SU-DHL-6 (cell line): ENCODE measurements around the gene GRXCR1.

Experiments used
- H2AFZ ChIP-seq: fragments of 200-600 bp; sonication (generic); 2 replicates; pipeline ENCODE4 v1.6.1; 2014; ENCODE audit warnings: low read depth, mild to moderate bottlenecking, moderate library complexity, mixed read lengths, antibody characterized with exemption, low read length; ENCODE audit not compliant: severe bottlenecking
- H3F3A ChIP-seq: fragments of 200-600 bp; shearing (Covaris generic); 2 replicates; pipeline ENCODE4 v1.6.0; 2016; ENCODE audit warnings: antibody characterized with exemption, mild to moderate bottlenecking; ENCODE audit not compliant: insufficient read depth
- H3K27ac ChIP-seq: fragments of 200-600 bp; sonication (generic); 2 replicates; pipeline ENCODE4 v1.5.1; 2016; ENCODE audit warnings: low read depth, mild to moderate bottlenecking, low read length, moderate library complexity, mixed read lengths
- H3K27me3 ChIP-seq: fragments of 200-600 bp; sonication (generic), shearing (Covaris generic); 2 replicates; pipeline ENCODE4 v1.6.0; 2014; ENCODE audit warnings: mild to moderate bottlenecking, low read length
- H3K36me3 ChIP-seq: fragments of 200-600 bp; sonication (generic); 2 replicates; pipeline ENCODE4 v1.6.1; 2014; ENCODE audit warnings: mild to moderate bottlenecking, low read length, mixed read lengths
- H3K4me2 ChIP-seq: fragments of 300-600, 200-600 bp; shearing (Covaris generic), sonication (generic); 2 replicates; pipeline ENCODE4 v1.6.0; 2014; ENCODE audit warnings: low read length, low read depth, mild to moderate bottlenecking; ENCODE audit not compliant: poor library complexity, severe bottlenecking
- H3K4me3 ChIP-seq: fragments of 200-600 bp; sonication (generic); 2 replicates; pipeline ENCODE4 v1.5.1; 2014; ENCODE audit warnings: antibody characterized with exemption, low read length, mild to moderate bottlenecking, mixed read lengths; ENCODE audit not compliant: insufficient read depth, poor library complexity, severe bottlenecking
- H3K79me2 ChIP-seq: fragments of 200-600 bp; sonication (generic); 2 replicates; pipeline ENCODE4 v1.6.1; 2014; ENCODE audit warnings: mild to moderate bottlenecking, low read length, moderate library complexity; ENCODE audit not compliant: insufficient read depth
- H3K9ac ChIP-seq: fragments of 200-600 bp; sonication (generic); 2 replicates; pipeline ENCODE4 v1.7.0; 2014; ENCODE audit warnings: mild to moderate bottlenecking, low read length
- H3K9me2 ChIP-seq: fragments of 200-600 bp; sonication (generic); replicated peaks from 2 replicates; pipeline ENCODE4 v1.6.1; 2014; ENCODE audit warnings: low read length; ENCODE audit not compliant: insufficient read depth
- H3K9me3 ChIP-seq: fragments of 200-600 bp; sonication (generic); 2 replicates; pipeline ENCODE4 v1.6.1; 2014; ENCODE audit warnings: low read length, mixed read lengths; ENCODE audit not compliant: insufficient read depth
- H4K20me1 ChIP-seq: fragments of 200-600 bp; sonication (generic); 2 replicates; pipeline ENCODE4 v1.6.1; 2014; ENCODE audit warnings: low read depth, mild to moderate bottlenecking, antibody characterized with exemption, low read length, moderate library complexity, mixed read lengths
- CTCF ChIP-seq: fragments of 200-600 bp; sonication (generic); IDR thresholded peaks from one replicate; pipeline ENCODE4 v1.5.1; 2017; ENCODE audit warnings: antibody characterized with exemption, mild to moderate bottlenecking, low read length, moderate library complexity; ENCODE audit not compliant: insufficient read depth, poor library complexity, severe bottlenecking
- EZH2phosphoT487 ChIP-seq: fragments of 200-600 bp; sonication (generic), shearing (Covaris generic); conservative IDR thresholded peaks from 2 replicates; pipeline ENCODE4 v1.6.1; 2018; ENCODE audit warnings: mild to moderate bottlenecking, antibody characterized with exemption, low read length, moderate library complexity, mixed read lengths

The GRXCR1 gene

GRCh38 chr4:42892413-42892812 lies at the start of gene GRXCR1:
Gene GRXCR1 (plus strand): TSS chr4:42892713. CDS start chr4:42893267, 554 bp downstream.
- Histone ChIP-seq H3K79me2 (no peaks in the 10 kb centered on the region), H3K9ac (no peak within 1 kb of the TSS), H3K27me3 (no peaks in the 10 kb centered on the region), H3K9me3 (no peaks in the 10 kb centered on the region), H3K36me3 (no peaks in the 10 kb centered on the region), H3K4me2 (no peak within 1 kb of the TSS), H3F3A (no peaks in the 10 kb centered on the region), H3K27ac (no peak within 1 kb of the TSS), H3K9me2 (no peaks in the 10 kb centered on the region), H3K4me3 (no peak within 1 kb of the TSS), H4K20me1 (no peaks in the 10 kb centered on the region), H2AFZ (no peak within 1 kb of the TSS)
- TF ChIP-seq EZH2phosphoT487 (no peak), CTCF (no peak)

- H3K4me3 ChIP-seq: no peak overlapping the region
- no peak overlapping the region for H3K4me2 ChIP-seq
- H3K36me3 ChIP-seq: no peaks in the 10 kb centered on the region
- H3K27ac ChIP-seq: no peak overlapping the region
- H3K9me3 ChIP-seq: no peaks in the 10 kb centered on the region
- TF ChIP-seq CTCF: no peak
- TF ChIP-seq EZH2phosphoT487: no peak
- no peaks in the 10 kb centered on the region for H3K9me2 ChIP-seq
- H3K27me3 ChIP-seq: no peaks in the 10 kb centered on the region
- H3K79me2 ChIP-seq: no peaks in the 10 kb centered on the region
- no peak overlapping the region for H2AFZ ChIP-seq
- H3K9ac ChIP-seq: no peak overlapping the region
- no peaks in the 10 kb centered on the region for H4K20me1 ChIP-seq
- H3F3A ChIP-seq: no peaks in the 10 kb centered on the region
Measured at GRCh38 chr4:42843694-42844093, 48.8 kb upstream of the GRXCR1 start.

DNA sequence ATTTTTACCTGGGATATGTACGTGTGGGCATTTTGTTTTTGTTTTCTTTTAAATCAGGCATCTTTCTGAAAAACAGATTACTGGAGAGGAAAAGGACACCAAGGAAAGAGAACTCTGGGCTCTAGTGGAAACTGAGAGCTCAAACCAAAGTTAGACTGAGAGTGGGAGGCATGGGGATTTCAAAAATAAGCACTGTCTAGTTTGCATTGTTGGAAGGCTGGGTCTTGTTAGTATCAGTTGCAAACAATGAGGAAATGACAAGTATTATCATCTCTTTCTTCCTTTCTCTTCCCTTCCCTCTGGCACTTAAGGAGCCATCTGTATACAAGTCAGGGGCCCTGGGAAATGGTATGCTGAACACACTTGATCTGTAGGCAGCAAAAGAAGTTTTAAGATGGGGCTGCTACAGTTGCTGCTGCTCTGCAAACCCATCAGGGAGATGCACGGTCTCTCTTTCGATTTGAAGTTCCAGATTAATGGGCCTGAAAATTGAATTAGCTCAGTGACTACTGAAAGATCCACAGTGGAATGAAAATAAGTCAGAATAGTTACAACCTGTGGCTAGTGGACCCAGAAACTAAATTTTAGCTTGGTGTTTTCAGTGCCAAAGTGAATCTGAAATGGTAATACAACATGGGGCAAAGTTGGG lies 48.0 kb upstream of the GRXCR1 start:
- Histone ChIP-seq H3K27ac (no peak overlapping the region), H2AFZ (no peak overlapping the region), H3K9me2 (no peaks in the 10 kb centered on the region), H3K27me3 (no peaks in the 10 kb centered on the region), H3K79me2 (no peaks in the 10 kb centered on the region), H3K9me3 (no peaks in the 10 kb centered on the region), H3K36me3 (no peaks in the 10 kb centered on the region), H3F3A (no peaks in the 10 kb centered on the region), H3K9ac (no peak overlapping the region), H3K4me2 (no peak overlapping the region), H3K4me3 (no peak overlapping the region), H4K20me1 (no peaks in the 10 kb centered on the region)
- TF ChIP-seq EZH2phosphoT487 (no peak), CTCF (no peak)
